K562 (cell line): ENCODE data around the gene RBMX. TPM values are rescaled to one million over a fixed set of nuclear protein-coding genes. Genes with fewer than 3 reads are reported as not detected.
A peak's percentile ranks its signal among the peaks of the same experiment; 100 is the strongest.

Experiments
- ARID1B ChIP-seq: fragments of 450-650 bp; IDR thresholded peaks from 2 replicates; pipeline ENCODE4 v1.6.1; 2016; ENCODE audit warnings: antibody characterized with exemption, mild to moderate bottlenecking, inconsistent platforms
- COPS2 ChIP-seq: fragments of 450-650 bp; conservative IDR thresholded peaks from 2 replicates; pipeline ENCODE4 v1.6.1; 2016; ENCODE audit warnings: mild to moderate bottlenecking, moderate library complexity
- HDAC1 ChIP-seq, 2 experiments: fragments of 450-650 bp; IDR thresholded peaks; 2 replicates each; pipeline ENCODE4 v1.6.1; 2016 to 2017; ENCODE audit warnings: inconsistent platforms in 1 of 2, mild to moderate bottlenecking in 1 of 2, moderate library complexity in 1 of 2
- KAT7 ChIP-seq: sonication (generic); formaldehyde crosslinking; IDR thresholded peaks from 2 replicates; pipeline ENCODE4 v1.8.0; 2022; ENCODE audit warnings: missing genetic modification reagents, mild to moderate bottlenecking, borderline replicate concordance
- MCM7 ChIP-seq, 2 experiments: fragments of 450-650 bp; IDR thresholded peaks; 2 replicates each; pipeline ENCODE4 v1.6.1; 2016 to 2018
- NBN ChIP-seq: fragments of 450-650 bp; IDR thresholded peaks from 2 replicates; pipeline ENCODE4 v1.6.1; 2016; ENCODE audit warnings: low read depth, mild to moderate bottlenecking
- PPARD ChIP-seq: fragments of 250-450 bp; sonication (Bioruptor Pico); IDR thresholded peaks from 2 replicates; pipeline ENCODE4 v1.8.0; 2022; ENCODE audit warnings: inconsistent platforms, mild to moderate bottlenecking, moderate library complexity
- RBM34 ChIP-seq: fragments of 200-400 bp; formaldehyde crosslinking; IDR thresholded peaks from 2 replicates; pipeline ENCODE4 v1.6.1; 2018; ENCODE audit warnings: low read length, borderline replicate concordance; ENCODE audit not compliant: insufficient read depth
- TAF1 ChIP-seq: IDR thresholded peaks from 2 replicates; pipeline ENCODE4 v1.6.1; 2011; ENCODE audit warnings: mild to moderate bottlenecking, low read length, moderate library complexity; ENCODE audit not compliant: insufficient read depth, control insufficient read depth, severe bottlenecking; ENCODE audit errors: extremely low read depth
- TRIM28 ChIP-seq: fragments of 450-650 bp; IDR thresholded peaks from 2 replicates; pipeline ENCODE4 v1.6.1; 2017
- ZNF592 ChIP-seq: fragments of 450-650 bp; IDR thresholded peaks from 2 replicates; pipeline ENCODE4 v1.6.1; 2017; ENCODE audit warnings: antibody characterized with exemption, mild to moderate bottlenecking
- ZNF696 ChIP-seq: fragments of 250-450 bp; sonication (Bioruptor Pico); conservative IDR thresholded peaks from 2 replicates; pipeline ENCODE4 v1.4.0; 2020; ENCODE audit warnings: mild to moderate bottlenecking, moderate library complexity
- ZNF707 ChIP-seq: fragments of 250-450 bp; sonication (Bioruptor Pico); conservative IDR thresholded peaks from 2 replicates; pipeline ENCODE4 v1.8.0; 2022; ENCODE audit warnings: inconsistent platforms, mild to moderate bottlenecking, moderate library complexity
- polyA plus RNA-seq, 8 experiments: library from polyadenylated mRNA; depleted of rRNA in 4 of 8; stranded (reverse) in 5 of 8; unstranded in 3 of 8; fragments of >200 nt; fragmentation: Nextera tagmentation in 2 of 8; fragmentation: Illumina TruSeq in 1 of 8; extraction: Ambion mirVana in 2 of 8; extraction: Trizol in 1 of 8; gene quantifications; 2 replicates each; pipeline versions ENCODE4 v1.2.1 to v1.2.3, GENCODE V29; 2011 to 2014; ENCODE audit warnings: inconsistent platforms in 1 of 8, missing spikeins in 1 of 8
- total RNA-seq, 7 experiments: library from RNA; depleted of rRNA in 6 of 7; stranded (reverse); fragments of >200 nt in 6 of 7; fragmentation: Illumina TruSeq in 2 of 7; extraction: Trizol in 2 of 7; gene quantifications; 2 replicates each; pipeline versions ENCODE4 v1.2.1 to v1.2.3, GENCODE V29; 2011 to 2021; ENCODE audit warnings: low replicate concordance in 1 of 7
- TF ChIP-seq, protein P1 (sequence below): fragments of 450-650 bp; IDR thresholded peaks from 2 replicates; pipeline ENCODE4 v1.6.1; 2016; ENCODE audit warnings: mild to moderate bottlenecking
- TF ChIP-seq, protein P2 (sequence below), 2 experiments: fragments of 150-350 bp in 1 of 2; IDR thresholded peaks; 2 replicates each; pipeline ENCODE4 v1.6.1; 2012 to 2016; ENCODE audit warnings: low read depth in 2 of 2, low read length in 2 of 2, mild to moderate bottlenecking in 1 of 2, moderate library complexity in 1 of 2

RBMX gene
- total and polyA plus RNA-seq, 9 of the 15 experiments (the other 6 are each of a cell fraction or from before 2014, with no cell fraction given), result 405 to 671 (median 540) TPM

- TF ChIP-seq, protein P1, sequence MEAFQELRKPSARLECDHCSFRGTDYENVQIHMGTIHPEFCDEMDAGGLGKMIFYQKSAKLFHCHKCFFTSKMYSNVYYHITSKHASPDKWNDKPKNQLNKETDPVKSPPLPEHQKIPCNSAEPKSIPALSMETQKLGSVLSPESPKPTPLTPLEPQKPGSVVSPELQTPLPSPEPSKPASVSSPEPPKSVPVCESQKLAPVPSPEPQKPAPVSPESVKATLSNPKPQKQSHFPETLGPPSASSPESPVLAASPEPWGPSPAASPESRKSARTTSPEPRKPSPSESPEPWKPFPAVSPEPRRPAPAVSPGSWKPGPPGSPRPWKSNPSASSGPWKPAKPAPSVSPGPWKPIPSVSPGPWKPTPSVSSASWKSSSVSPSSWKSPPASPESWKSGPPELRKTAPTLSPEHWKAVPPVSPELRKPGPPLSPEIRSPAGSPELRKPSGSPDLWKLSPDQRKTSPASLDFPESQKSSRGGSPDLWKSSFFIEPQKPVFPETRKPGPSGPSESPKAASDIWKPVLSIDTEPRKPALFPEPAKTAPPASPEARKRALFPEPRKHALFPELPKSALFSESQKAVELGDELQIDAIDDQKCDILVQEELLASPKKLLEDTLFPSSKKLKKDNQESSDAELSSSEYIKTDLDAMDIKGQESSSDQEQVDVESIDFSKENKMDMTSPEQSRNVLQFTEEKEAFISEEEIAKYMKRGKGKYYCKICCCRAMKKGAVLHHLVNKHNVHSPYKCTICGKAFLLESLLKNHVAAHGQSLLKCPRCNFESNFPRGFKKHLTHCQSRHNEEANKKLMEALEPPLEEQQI, result no peak
- TF ChIP-seq TAF1 (no peak), PPARD (CRISPR knock-in tag) (no peak), COPS2 (no peak), ZNF592 (0 out of 2 replicates have a peak, but pooled peaks have one; percentile 22), TRIM28 (no peak), KAT7 (CRISPR knock-in tag) (no peak), ZNF707 (CRISPR knock-in tag) (no peak), RBM34 (no peak), ARID1B (no peak), HDAC1 (IDR thresholded peaks at IDR 0.05) (peak in 1 of 2 experiments; percentile 5; a peak in 1 of 4 replicates), NBN (no peak; the same call in 1 of the 2 replicates), ZNF696 (CRISPR knock-in tag) (no peak), MCM7 (IDR thresholded peaks at IDR 0.05) (no peak)
- TF ChIP-seq, protein P2, sequence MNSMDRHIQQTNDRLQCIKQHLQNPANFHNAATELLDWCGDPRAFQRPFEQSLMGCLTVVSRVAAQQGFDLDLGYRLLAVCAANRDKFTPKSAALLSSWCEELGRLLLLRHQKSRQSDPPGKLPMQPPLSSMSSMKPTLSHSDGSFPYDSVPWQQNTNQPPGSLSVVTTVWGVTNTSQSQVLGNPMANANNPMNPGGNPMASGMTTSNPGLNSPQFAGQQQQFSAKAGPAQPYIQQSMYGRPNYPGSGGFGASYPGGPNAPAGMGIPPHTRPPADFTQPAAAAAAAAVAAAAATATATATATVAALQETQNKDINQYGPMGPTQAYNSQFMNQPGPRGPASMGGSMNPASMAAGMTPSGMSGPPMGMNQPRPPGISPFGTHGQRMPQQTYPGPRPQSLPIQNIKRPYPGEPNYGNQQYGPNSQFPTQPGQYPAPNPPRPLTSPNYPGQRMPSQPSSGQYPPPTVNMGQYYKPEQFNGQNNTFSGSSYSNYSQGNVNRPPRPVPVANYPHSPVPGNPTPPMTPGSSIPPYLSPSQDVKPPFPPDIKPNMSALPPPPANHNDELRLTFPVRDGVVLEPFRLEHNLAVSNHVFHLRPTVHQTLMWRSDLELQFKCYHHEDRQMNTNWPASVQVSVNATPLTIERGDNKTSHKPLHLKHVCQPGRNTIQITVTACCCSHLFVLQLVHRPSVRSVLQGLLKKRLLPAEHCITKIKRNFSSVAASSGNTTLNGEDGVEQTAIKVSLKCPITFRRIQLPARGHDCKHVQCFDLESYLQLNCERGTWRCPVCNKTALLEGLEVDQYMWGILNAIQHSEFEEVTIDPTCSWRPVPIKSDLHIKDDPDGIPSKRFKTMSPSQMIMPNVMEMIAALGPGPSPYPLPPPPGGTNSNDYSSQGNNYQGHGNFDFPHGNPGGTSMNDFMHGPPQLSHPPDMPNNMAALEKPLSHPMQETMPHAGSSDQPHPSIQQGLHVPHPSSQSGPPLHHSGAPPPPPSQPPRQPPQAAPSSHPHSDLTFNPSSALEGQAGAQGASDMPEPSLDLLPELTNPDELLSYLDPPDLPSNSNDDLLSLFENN (IDR thresholded peaks at IDR 0.05; ENCODE audit: low read depth in 2 of 2, low read length in 2 of 2), result no peak
Observed at GRCh38 chrX:136909119-136909705, 28.7 kb upstream of the RBMX start (continued).
